ENCODE measurements around the gene ING3.
"Not testable (repeated sequence)": the region's sequence is repeated elsewhere in the genome, so short reads cannot be mapped to it uniquely, and the experiment has no call there.

The ING3 gene

GRCh38 chr7:120973849-120974248 is 23.3 kb downstream of the ING3 start:
- no peak overlapping the region for H3K4me3 Mint-ChIP-seq
- peaks cover 30% of the 10 kb centered on the region for H3K36me3 Mint-ChIP-seq (ENCODE audit: low read depth)
- H3K4me1 Mint-ChIP-seq, result no peaks in the 10 kb centered on the region
- ATAC-seq (no peak), DNase-seq (no peak)
- no peak overlapping the region for H3K27ac Mint-ChIP-seq
- H3K27me3 Mint-ChIP-seq, result no peaks in the 10 kb centered on the region
- H3K9me3 Mint-ChIP-seq, result no peaks in the 10 kb centered on the region

GRCh38 chr7:120979765-120980499 is 29.4 kb downstream of the ING3 start:
- Mint-ChIP-seq H3K4me3 (no peak overlapping the region), H3K36me3 (ENCODE audit: low read depth) (peaks cover 2% of the 10 kb centered on the region), H3K4me1 (peaks cover 8% of the 10 kb centered on the region), H3K27me3 (no peaks in the 10 kb centered on the region), H3K9me3 (no peaks in the 10 kb centered on the region), H3K27ac (no peak overlapping the region)
- ATAC-seq (no peak), DNase-seq (no peak)

- Mint-ChIP-seq H3K4me1 (peaks cover 8% of the 10 kb centered on the region), H3K9me3 (no peaks in the 10 kb centered on the region), H3K4me3 (no peak overlapping the region), H3K27ac (no peak overlapping the region), H3K27me3 (peaks cover 2% of the 10 kb centered on the region), H3K36me3 (ENCODE audit: low read depth) (peaks cover 2% of the 10 kb centered on the region)
- no peak for DNase-seq
- no peak for ATAC-seq
These were observed 30.5 kb downstream of the ING3 start for GRCh38 chr7:120981117-120981516.

GRCh38 chr7:120981888-120982615 is 31.5 kb downstream of the ING3 start:
- Mint-ChIP-seq H3K27ac (no peak overlapping the region), H3K4me3 (no peak overlapping the region), H3K4me1 (peaks cover 8% of the 10 kb centered on the region), H3K9me3 (no peaks in the 10 kb centered on the region), H3K27me3 (peaks cover 3% of the 10 kb centered on the region), H3K36me3 (ENCODE audit: low read depth) (peaks cover 2% of the 10 kb centered on the region)
- peak; percentile 52 for ATAC-seq
- no peak for DNase-seq

- H3K4me3 Mint-ChIP-seq; DNase-seq; H3K27ac Mint-ChIP-seq; H3K9me3 Mint-ChIP-seq; ATAC-seq; H3K36me3 Mint-ChIP-seq (ENCODE audit: low read depth): not testable (repeated sequence)
- Mint-ChIP-seq H3K4me1 (peaks cover 18% of the 10 kb centered on the region), H3K27me3 (peaks cover 18% of the 10 kb centered on the region)
These were observed 33.0 kb downstream of the ING3 start for GRCh38 chr7:120983592-120983991.

- ATAC-seq, result no peak
- no peaks in the 10 kb centered on the region for H3K36me3 Mint-ChIP-seq (ENCODE audit: low read depth)
- H3K4me3 Mint-ChIP-seq, result no peak overlapping the region
- no peak for DNase-seq
- peaks cover 25% of the 10 kb centered on the region for H3K4me1 Mint-ChIP-seq
- peaks cover 26% of the 10 kb centered on the region for H3K27me3 Mint-ChIP-seq
- no peaks in the 10 kb centered on the region for H3K9me3 Mint-ChIP-seq
- no peak overlapping the region for H3K27ac Mint-ChIP-seq
These were observed 33.8 kb downstream of the ING3 start for GRCh38 chr7:120984406-120984805.

- Mint-ChIP-seq H3K27ac (no peak overlapping the region), H3K27me3 (peaks cover 35% of the 10 kb centered on the region), H3K4me1 (peaks cover 23% of the 10 kb centered on the region), H3K4me3 (no peak overlapping the region), H3K9me3 (no peaks in the 10 kb centered on the region), H3K36me3 (ENCODE audit: low read depth) (no peaks in the 10 kb centered on the region)
- no peak for DNase-seq
- no peak for ATAC-seq
These were observed 34.7 kb downstream of the ING3 start for GRCh38 chr7:120985130-120985758.

GRCh38 chr7:120985839-120986238 is 35.3 kb downstream of the ING3 start:
- H3K4me3 Mint-ChIP-seq, result no peak overlapping the region
- H3K27me3 Mint-ChIP-seq, result peaks cover 41% of the 10 kb centered on the region
- peaks cover 23% of the 10 kb centered on the region for H3K4me1 Mint-ChIP-seq
- DNase-seq, result no peak
- no peaks in the 10 kb centered on the region for H3K9me3 Mint-ChIP-seq
- no peak for ATAC-seq
- no peaks in the 10 kb centered on the region for H3K36me3 Mint-ChIP-seq (ENCODE audit: low read depth)
- H3K27ac Mint-ChIP-seq, result no peak overlapping the region

- no peak for DNase-seq
- H3K4me1 Mint-ChIP-seq, result peaks cover 23% of the 10 kb centered on the region
- H3K27me3 Mint-ChIP-seq, result peaks cover 41% of the 10 kb centered on the region
- no peaks in the 10 kb centered on the region for H3K36me3 Mint-ChIP-seq (ENCODE audit: low read depth)
- no peaks in the 10 kb centered on the region for H3K9me3 Mint-ChIP-seq
- ATAC-seq, result no peak
- H3K27ac Mint-ChIP-seq, result no peak overlapping the region
- no peak overlapping the region for H3K4me3 Mint-ChIP-seq
These were observed 36.1 kb downstream of the ING3 start for GRCh38 chr7:120986650-120987049.

- H3K9me3 Mint-ChIP-seq, result no peaks in the 10 kb centered on the region
- H3K36me3 Mint-ChIP-seq (ENCODE audit: low read depth), result no peaks in the 10 kb centered on the region
- H3K27me3 Mint-ChIP-seq, result peaks cover 42% of the 10 kb centered on the region
- peaks cover 17% of the 10 kb centered on the region for H3K4me1 Mint-ChIP-seq
- ATAC-seq (no peak), DNase-seq (no peak)
- H3K4me3 Mint-ChIP-seq, result no peak overlapping the region
- H3K27ac Mint-ChIP-seq, result no peak overlapping the region
These were observed 36.7 kb downstream of the ING3 start for GRCh38 chr7:120987280-120987679.

- no peaks in the 10 kb centered on the region for H3K9me3 Mint-ChIP-seq
- ATAC-seq (peak; percentile 95), DNase-seq (peak; percentile 83)
- peaks cover 44% of the 10 kb centered on the region for H3K27me3 Mint-ChIP-seq
- H3K4me3 Mint-ChIP-seq, result peak overlapping the region; percentile 76
- no peak overlapping the region for H3K27ac Mint-ChIP-seq
- no peaks in the 10 kb centered on the region for H3K36me3 Mint-ChIP-seq (ENCODE audit: low read depth)
- H3K4me1 Mint-ChIP-seq, result peaks cover 17% of the 10 kb centered on the region
These were observed 37.4 kb downstream of the ING3 start for GRCh38 chr7:120987683-120988590.

- H3K9me3 Mint-ChIP-seq, result no peaks in the 10 kb centered on the region
- H3K36me3 Mint-ChIP-seq (ENCODE audit: low read depth), result no peaks in the 10 kb centered on the region
- H3K4me3 Mint-ChIP-seq, result peak within 1 kb of the TSS; percentile 76
- H3K27me3 Mint-ChIP-seq, result peaks cover 44% of the 10 kb centered on the region
- ATAC-seq (peak; percentile 73), DNase-seq (peak; percentile 47)
- no peak within 1 kb of the TSS for H3K27ac Mint-ChIP-seq
- H3K4me1 Mint-ChIP-seq, result peaks cover 17% of the 10 kb centered on the region
These were observed 38.1 kb downstream of the ING3 start, which contains the start of gene CPED1 for GRCh38 chr7:120988591-120989256. TSS of gene CPED1 (plus strand) at chr7:120988711. CDS start at chr7:120989622, 911 bp downstream.

- no peak for DNase-seq
- peaks cover 44% of the 10 kb centered on the region for H3K27me3 Mint-ChIP-seq
- ATAC-seq, result no peak
- H3K27ac Mint-ChIP-seq, result no peak overlapping the region
- H3K36me3 Mint-ChIP-seq (ENCODE audit: low read depth), result no peaks in the 10 kb centered on the region
- no peaks in the 10 kb centered on the region for H3K9me3 Mint-ChIP-seq
- peak overlapping the region; percentile 76 for H3K4me3 Mint-ChIP-seq
- peaks cover 17% of the 10 kb centered on the region for H3K4me1 Mint-ChIP-seq
These were observed 39.0 kb downstream of the ING3 start for GRCh38 chr7:120989257-120990220.

All from activated naive CD8-positive, alpha-beta T cell treated with anti-CD3 and anti-CD28 coated beads, Interleukin-2, amount 50 U/mL, for 24 hours (primary cell).